ENCODE results near the gene YDJC. TPM values are rescaled to one million over a fixed set of nuclear protein-coding genes. Genes with fewer than 3 reads are reported as not detected.

Gene YDJC
- total and polyA plus RNA-seq, 9 of the 15 experiments (the other 6 are each of a cell fraction or from before 2014, with no cell fraction given) = 13.5 to 871 (median 164) TPM

DNA sequence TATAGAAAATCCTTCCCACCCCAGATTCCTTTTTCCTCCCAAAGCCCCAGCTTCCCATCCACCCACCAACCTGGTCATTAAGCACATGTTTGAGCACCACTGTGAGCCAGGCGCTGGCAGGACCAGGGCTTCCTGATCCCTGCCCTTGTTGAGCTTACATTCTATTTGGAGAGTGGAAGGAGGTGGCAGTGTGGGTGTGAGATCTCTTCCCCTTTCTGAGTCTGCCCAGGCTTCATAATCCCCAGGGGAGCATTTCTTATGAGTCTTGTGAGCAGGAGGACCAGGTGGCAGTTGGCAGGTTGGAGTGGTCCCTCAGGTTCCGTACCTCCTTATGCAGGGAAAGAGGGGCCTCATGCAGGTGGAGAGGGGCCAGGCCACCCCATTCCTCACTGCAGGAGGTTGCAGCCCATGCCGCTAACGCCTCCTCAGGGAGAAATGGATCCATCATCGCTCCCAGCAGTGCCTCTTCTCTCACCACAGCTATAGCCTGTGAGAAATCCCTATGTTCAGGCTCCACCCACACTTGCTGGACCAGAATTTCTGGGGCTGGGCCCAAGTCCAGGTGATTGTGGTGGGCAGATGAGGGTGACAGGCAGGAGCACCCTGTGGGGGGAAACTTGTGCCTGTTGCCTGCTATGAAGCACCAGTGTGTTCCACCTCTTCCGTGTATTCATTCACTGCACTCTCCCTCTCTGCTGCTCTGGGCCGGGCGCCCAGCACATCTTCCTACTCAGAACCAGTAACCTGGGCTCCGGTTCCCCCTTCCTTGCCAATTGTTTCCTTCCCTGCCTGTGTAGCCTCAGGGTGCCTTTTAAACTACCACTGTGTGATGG is 38.8 kb downstream of the YDJC start (continued):
- TF ChIP-seq, protein P1, sequence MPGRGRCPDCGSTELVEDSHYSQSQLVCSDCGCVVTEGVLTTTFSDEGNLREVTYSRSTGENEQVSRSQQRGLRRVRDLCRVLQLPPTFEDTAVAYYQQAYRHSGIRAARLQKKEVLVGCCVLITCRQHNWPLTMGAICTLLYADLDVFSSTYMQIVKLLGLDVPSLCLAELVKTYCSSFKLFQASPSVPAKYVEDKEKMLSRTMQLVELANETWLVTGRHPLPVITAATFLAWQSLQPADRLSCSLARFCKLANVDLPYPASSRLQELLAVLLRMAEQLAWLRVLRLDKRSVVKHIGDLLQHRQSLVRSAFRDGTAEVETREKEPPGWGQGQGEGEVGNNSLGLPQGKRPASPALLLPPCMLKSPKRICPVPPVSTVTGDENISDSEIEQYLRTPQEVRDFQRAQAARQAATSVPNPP (IDR thresholded peaks at IDR 0.05; ENCODE audit: borderline replicate concordance, insufficient read depth, insufficient read length) = no peak
- TF ChIP-seq, protein P2, sequence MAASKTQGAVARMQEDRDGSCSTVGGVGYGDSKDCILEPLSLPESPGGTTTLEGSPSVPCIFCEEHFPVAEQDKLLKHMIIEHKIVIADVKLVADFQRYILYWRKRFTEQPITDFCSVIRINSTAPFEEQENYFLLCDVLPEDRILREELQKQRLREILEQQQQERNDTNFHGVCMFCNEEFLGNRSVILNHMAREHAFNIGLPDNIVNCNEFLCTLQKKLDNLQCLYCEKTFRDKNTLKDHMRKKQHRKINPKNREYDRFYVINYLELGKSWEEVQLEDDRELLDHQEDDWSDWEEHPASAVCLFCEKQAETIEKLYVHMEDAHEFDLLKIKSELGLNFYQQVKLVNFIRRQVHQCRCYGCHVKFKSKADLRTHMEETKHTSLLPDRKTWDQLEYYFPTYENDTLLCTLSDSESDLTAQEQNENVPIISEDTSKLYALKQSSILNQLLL (CRISPR knock-in tag; IDR thresholded peaks at IDR 0.05; ENCODE audit: borderline replicate concordance) = peak; percentile 62; the same call in 1 of the 2 replicates
- TF ChIP-seq, protein P3, sequence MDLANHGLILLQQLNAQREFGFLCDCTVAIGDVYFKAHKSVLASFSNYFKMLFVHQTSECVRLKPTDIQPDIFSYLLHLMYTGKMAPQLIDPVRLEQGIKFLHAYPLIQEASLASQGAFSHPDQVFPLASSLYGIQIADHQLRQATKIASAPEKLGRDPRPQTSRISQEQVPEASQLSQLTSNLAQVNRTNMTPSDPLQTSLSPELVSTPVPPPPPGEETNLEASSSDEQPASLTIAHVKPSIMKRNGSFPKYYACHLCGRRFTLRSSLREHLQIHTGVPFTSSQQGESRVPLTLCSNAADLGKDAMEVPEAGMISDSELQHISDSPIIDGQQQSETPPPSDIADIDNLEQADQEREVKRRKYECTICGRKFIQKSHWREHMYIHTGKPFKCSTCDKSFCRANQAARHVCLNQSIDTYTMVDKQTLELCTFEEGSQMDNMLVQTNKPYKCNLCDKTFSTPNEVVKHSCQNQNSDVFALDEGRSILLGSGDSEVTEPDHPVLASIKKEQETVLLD (IDR thresholded peaks at IDR 0.05) = no peak
- TF ChIP-seq MTF1 (CRISPR knock-in tag; IDR thresholded peaks at IDR 0.05; ENCODE audit: borderline replicate concordance) = peak; percentile 56; the same call in 1 of the 2 replicates
- TF ChIP-seq NCOA2 (IDR thresholded peaks at IDR 0.05; ENCODE audit: partially characterized antibody in 2 of 2) = no peak
- TF ChIP-seq ZFPM2 (CRISPR knock-in tag; IDR thresholded peaks at IDR 0.05) = no peak
- TF ChIP-seq FOXJ2 (tag; IDR thresholded peaks at IDR 0.05) = no peak
- TF ChIP-seq XRCC3 (IDR thresholded peaks at IDR 0.05) = no peak
- TF ChIP-seq TCF7L2 (IDR thresholded peaks at IDR 0.05; ENCODE audit: low read depth, low read length) = no peak
- TF ChIP-seq, protein P4, sequence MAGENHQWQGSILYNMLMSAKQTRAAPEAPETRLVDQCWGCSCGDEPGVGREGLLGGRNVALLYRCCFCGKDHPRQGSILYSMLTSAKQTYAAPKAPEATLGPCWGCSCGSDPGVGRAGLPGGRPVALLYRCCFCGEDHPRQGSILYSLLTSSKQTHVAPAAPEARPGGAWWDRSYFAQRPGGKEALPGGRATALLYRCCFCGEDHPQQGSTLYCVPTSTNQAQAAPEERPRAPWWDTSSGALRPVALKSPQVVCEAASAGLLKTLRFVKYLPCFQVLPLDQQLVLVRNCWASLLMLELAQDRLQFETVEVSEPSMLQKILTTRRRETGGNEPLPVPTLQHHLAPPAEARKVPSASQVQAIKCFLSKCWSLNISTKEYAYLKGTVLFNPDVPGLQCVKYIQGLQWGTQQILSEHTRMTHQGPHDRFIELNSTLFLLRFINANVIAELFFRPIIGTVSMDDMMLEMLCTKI (IDR thresholded peaks at IDR 0.05; ENCODE audit: partially characterized antibody) = no peak
- no peak for TF ChIP-seq MCM5 (IDR thresholded peaks at IDR 0.05; ENCODE audit: low read depth)
- TF ChIP-seq LARP7 (IDR thresholded peaks at IDR 0.05) = no peak
- TF ChIP-seq KLF16 (IDR thresholded peaks at IDR 0.05) = no peak
- TF ChIP-seq NR2F6 (CRISPR knock-in tag; IDR thresholded peaks at IDR 0.05) = no peak
- TF ChIP-seq, protein P5, sequence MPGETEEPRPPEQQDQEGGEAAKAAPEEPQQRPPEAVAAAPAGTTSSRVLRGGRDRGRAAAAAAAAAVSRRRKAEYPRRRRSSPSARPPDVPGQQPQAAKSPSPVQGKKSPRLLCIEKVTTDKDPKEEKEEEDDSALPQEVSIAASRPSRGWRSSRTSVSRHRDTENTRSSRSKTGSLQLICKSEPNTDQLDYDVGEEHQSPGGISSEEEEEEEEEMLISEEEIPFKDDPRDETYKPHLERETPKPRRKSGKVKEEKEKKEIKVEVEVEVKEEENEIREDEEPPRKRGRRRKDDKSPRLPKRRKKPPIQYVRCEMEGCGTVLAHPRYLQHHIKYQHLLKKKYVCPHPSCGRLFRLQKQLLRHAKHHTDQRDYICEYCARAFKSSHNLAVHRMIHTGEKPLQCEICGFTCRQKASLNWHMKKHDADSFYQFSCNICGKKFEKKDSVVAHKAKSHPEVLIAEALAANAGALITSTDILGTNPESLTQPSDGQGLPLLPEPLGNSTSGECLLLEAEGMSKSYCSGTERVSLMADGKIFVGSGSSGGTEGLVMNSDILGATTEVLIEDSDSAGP (CRISPR knock-in tag; IDR thresholded peaks at IDR 0.05) = no peak
- TF ChIP-seq KLF10 (CRISPR knock-in tag; IDR thresholded peaks at IDR 0.05) = no peak
- TF ChIP-seq MEF2D (tag; conservative IDR thresholded peaks at IDR 0.05; ENCODE audit: low read depth) = no peak

All from K562 (cell line).